Measurements from ENCODE around the gene GGT6.

Gene GGT6

GRCh38 chr17:4588391-4588790 lies 28.0 kb upstream of the GGT6 start:
- Histone ChIP-seq H3K27me3 (ENCODE audit: insufficient read depth, poor library complexity, severe bottlenecking) (peaks cover 39% of the 10 kb centered on the region), H3K9me3 (ENCODE audit: severe bottlenecking) (no peaks in the 10 kb centered on the region), H3K27ac (ENCODE audit: poor library complexity, severe bottlenecking) (no peak overlapping the region), H3K4me3 (ENCODE audit: severe bottlenecking) (no peak overlapping the region), H3K36me3 (ENCODE audit: low read depth) (no peaks in the 10 kb centered on the region), H3K4me1 (ENCODE audit: insufficient read depth, poor library complexity, severe bottlenecking) (no peaks in the 10 kb centered on the region)
- TF ChIP-seq, protein P1, sequence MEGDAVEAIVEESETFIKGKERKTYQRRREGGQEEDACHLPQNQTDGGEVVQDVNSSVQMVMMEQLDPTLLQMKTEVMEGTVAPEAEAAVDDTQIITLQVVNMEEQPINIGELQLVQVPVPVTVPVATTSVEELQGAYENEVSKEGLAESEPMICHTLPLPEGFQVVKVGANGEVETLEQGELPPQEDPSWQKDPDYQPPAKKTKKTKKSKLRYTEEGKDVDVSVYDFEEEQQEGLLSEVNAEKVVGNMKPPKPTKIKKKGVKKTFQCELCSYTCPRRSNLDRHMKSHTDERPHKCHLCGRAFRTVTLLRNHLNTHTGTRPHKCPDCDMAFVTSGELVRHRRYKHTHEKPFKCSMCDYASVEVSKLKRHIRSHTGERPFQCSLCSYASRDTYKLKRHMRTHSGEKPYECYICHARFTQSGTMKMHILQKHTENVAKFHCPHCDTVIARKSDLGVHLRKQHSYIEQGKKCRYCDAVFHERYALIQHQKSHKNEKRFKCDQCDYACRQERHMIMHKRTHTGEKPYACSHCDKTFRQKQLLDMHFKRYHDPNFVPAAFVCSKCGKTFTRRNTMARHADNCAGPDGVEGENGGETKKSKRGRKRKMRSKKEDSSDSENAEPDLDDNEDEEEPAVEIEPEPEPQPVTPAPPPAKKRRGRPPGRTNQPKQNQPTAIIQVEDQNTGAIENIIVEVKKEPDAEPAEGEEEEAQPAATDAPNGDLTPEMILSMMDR (IDR thresholded peaks at IDR 0.05; ENCODE audit: poor library complexity, severe bottlenecking), result no peak
- ATAC-seq (ENCODE audit: low read depth), result no peak
- no peak for DNase-seq (ENCODE audit: low spot score)

DNA sequence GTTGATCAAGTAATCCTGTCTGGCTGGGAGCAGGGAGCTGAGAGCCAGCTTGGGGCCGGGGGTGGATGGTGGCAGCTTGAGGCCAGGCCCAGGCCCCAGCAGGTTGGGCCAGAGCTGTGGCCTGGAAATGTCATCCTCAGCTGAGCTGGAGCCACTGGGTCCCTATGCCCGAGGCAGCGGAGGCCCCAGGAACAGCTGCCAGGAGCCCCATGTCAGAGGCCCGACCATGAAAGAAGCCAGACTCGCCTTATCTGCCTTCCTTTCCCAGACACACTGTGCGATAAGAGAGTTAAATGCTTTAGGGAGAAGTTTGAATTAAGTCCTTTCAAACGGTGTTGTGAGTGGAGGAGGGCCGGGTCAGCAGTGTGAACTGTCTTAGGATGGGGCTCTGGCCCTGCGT lies 27.4 kb upstream of the GGT6 start:
- Histone ChIP-seq H3K27me3 (ENCODE audit: insufficient read depth, poor library complexity, severe bottlenecking) (peaks cover 45% of the 10 kb centered on the region), H3K9me3 (ENCODE audit: severe bottlenecking) (no peaks in the 10 kb centered on the region), H3K36me3 (ENCODE audit: low read depth) (no peaks in the 10 kb centered on the region), H3K27ac (ENCODE audit: poor library complexity, severe bottlenecking) (no peak overlapping the region), H3K4me1 (ENCODE audit: insufficient read depth, poor library complexity, severe bottlenecking) (no peaks in the 10 kb centered on the region), H3K4me3 (ENCODE audit: severe bottlenecking) (no peak overlapping the region)
- TF ChIP-seq, protein P1 (IDR thresholded peaks at IDR 0.05; ENCODE audit: poor library complexity, severe bottlenecking), result no peak
- DNase-seq (ENCODE audit: low spot score) (no peak), ATAC-seq (ENCODE audit: low read depth) (no peak)

DNA sequence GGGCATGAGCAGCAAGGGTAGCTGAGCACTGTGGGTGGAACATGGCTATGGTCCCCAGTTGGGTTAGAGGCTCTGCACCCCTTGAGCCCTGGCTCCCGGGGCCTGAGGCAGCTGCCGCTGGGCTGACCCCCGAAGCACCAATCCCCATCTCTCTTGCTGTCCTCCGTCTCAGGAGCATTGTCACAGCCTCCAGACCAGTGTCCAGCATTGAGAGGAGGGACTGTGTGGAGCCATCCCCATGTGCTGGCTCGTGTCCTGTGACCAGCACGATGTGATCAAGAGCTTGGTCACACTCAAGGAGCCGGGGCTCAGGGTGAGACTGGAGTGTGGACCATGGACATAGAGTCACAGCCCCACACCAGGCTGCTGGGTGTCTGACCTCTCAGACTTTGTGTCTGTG lies 26.8 kb upstream of the GGT6 start:
- Histone ChIP-seq H3K9me3 (ENCODE audit: severe bottlenecking) (no peaks in the 10 kb centered on the region), H3K4me3 (ENCODE audit: severe bottlenecking) (no peak overlapping the region), H3K4me1 (ENCODE audit: insufficient read depth, poor library complexity, severe bottlenecking) (no peaks in the 10 kb centered on the region), H3K27ac (ENCODE audit: poor library complexity, severe bottlenecking) (no peak overlapping the region), H3K27me3 (ENCODE audit: insufficient read depth, poor library complexity, severe bottlenecking) (peaks cover 51% of the 10 kb centered on the region), H3K36me3 (ENCODE audit: low read depth) (no peaks in the 10 kb centered on the region)
- TF ChIP-seq, protein P1 (IDR thresholded peaks at IDR 0.05; ENCODE audit: poor library complexity, severe bottlenecking), result no peak
- ATAC-seq (ENCODE audit: low read depth), result no peak
- DNase-seq (ENCODE audit: low spot score), result no peak

GRCh38 chr17:4586043-4586442 lies 25.7 kb upstream of the GGT6 start:
- TF ChIP-seq, protein P1 (IDR thresholded peaks at IDR 0.05; ENCODE audit: poor library complexity, severe bottlenecking), result no peak
- Histone ChIP-seq H3K9me3 (ENCODE audit: severe bottlenecking) (no peaks in the 10 kb centered on the region), H3K27ac (ENCODE audit: poor library complexity, severe bottlenecking) (no peak overlapping the region), H3K4me1 (ENCODE audit: insufficient read depth, poor library complexity, severe bottlenecking) (no peaks in the 10 kb centered on the region), H3K36me3 (ENCODE audit: low read depth) (no peaks in the 10 kb centered on the region), H3K4me3 (ENCODE audit: severe bottlenecking) (no peak overlapping the region), H3K27me3 (ENCODE audit: insufficient read depth, poor library complexity, severe bottlenecking) (peaks cover 52% of the 10 kb centered on the region)
- DNase-seq (ENCODE audit: low spot score) (no peak), ATAC-seq (ENCODE audit: low read depth) (no peak)

DNA sequence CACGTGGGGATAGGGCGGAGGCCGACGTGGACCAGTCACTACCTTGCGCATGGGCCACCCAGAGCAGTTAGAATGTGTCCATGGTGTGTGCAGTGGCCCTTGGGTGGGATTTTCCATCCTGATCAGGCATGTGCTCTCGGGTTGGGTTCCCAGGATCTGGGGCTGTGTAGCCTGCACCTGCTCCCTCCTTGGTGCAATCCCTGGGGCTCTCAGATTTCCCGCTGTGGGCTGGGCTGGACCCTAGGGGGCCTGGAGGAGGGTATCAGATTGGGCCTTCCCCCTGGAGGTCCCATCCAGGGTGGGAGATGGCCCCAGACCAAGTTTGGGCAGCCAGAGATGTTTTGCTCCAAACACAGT lies 25.2 kb upstream of the GGT6 start:
- no peak overlapping the region for H3K27ac ChIP-seq (ENCODE audit: poor library complexity, severe bottlenecking)
- H3K4me1 ChIP-seq (ENCODE audit: insufficient read depth, poor library complexity, severe bottlenecking), result no peaks in the 10 kb centered on the region
- no peaks in the 10 kb centered on the region for H3K36me3 ChIP-seq (ENCODE audit: low read depth)
- TF ChIP-seq, protein P1 (IDR thresholded peaks at IDR 0.05; ENCODE audit: poor library complexity, severe bottlenecking), result no peak
- ATAC-seq (ENCODE audit: low read depth), result no peak
- H3K9me3 ChIP-seq (ENCODE audit: severe bottlenecking), result no peaks in the 10 kb centered on the region
- peaks cover 51% of the 10 kb centered on the region for H3K27me3 ChIP-seq (ENCODE audit: insufficient read depth, poor library complexity, severe bottlenecking)
- DNase-seq (ENCODE audit: low spot score), result no peak
- no peak overlapping the region for H3K4me3 ChIP-seq (ENCODE audit: severe bottlenecking)

All from RWPE2 (cell line).